ENCODE data around the gene GDF7. TPM values are rescaled to one million over a fixed set of nuclear protein-coding genes. Genes with fewer than 3 reads are reported as not detected.

GDF7 gene
- total and polyA plus RNA-seq, 2 donors (not counting 3 experiments of a cell fraction or from before 2014, with no cell fraction given), result 3.7 to 3.9 TPM

DNA sequence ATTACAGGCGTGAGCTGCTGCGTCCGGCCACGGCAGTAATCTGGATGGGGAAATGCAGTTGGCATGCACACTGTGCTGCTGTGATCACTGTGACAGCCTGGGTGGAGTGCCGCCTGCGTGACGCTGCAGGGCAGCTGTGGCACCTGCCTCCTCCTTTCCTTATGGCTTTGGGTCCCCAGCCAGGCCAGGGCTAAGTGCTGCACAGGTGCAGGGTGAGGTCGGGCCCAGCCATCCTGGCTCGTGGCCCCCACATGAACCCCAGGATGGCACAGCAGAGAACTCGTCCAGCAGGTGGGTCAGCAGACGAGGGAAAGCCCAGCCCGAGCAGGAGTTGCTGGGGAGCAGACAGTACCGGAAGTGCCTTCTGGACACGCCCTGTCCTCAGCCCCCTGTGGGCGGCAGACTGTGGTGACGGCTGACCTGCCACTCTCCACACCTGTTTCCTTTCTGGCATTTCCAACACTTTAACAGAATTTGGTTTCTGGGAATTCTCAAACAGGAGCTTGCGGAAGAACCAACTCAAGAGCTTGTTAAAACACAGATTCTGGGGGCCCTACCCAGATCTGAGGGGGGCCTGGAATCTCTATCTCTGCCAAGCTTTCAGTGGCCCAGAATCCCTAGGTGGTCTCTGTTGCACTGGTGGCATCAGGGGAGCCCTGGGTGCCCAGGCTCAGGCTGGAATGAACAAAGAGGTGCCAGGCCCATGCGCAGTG, 33.0 kb upstream of the GDF7 start:
- ChIA-PET POLR2A (interaction anchor here (1.2 to 2.9 kb wide), 5 partner anchors 16 to 190 kb away, joined by 3 to 50 read pairs (median 16); partner anchors contain the start of gene RHOB), CTCF (interaction anchor here (0.6 to 5.5 kb wide), 20 partner anchors 9 to 308 kb away, joined by 3 to 86 read pairs (median 9); partner anchors contain the start of genes HS1BP3 and RHOB)

More for the DNA sequence above, 33.0 kb upstream of the GDF7 start:
- H3K4me3 ChIP-seq (replicated peaks in 1 of 3; ENCODE audit: insufficient read depth in 1 of 3, low read depth in 1 of 3, low read length in 3 of 3), result no peak overlapping the region
- no peak overlapping the region for H2AFZ ChIP-seq (ENCODE audit: low read depth, low read length)
- H3K9me1 ChIP-seq (replicated peaks; ENCODE audit: control insufficient read depth, extremely low read depth, insufficient read depth, low read length), result no peaks in the 10 kb centered on the region
- no peaks in the 10 kb centered on the region for H3K27me3 ChIP-seq (ENCODE audit: control insufficient read depth in 2 of 2, insufficient read depth in 2 of 2, low read length in 2 of 2)
- peak overlapping the region; percentile 42 for H3K27ac ChIP-seq (ENCODE audit: insufficient read depth, low read depth, low read length)
- H3K36me3 ChIP-seq (ENCODE audit: control insufficient read depth in 2 of 2, extremely low read depth in 1 of 2, insufficient read depth in 2 of 2, low read length in 2 of 2), result peaks cover 0 to 9% of the 10 kb centered on the region in 2 experiments
- H3K79me2 ChIP-seq (ENCODE audit: control insufficient read depth, insufficient read depth, low read length), result no peaks in the 10 kb centered on the region
- dilution Hi-C loops (cut with MboI; ENCODE audit: extremely low pct_ligation_motif_present, low sequenced_read_pairs) (loop anchor here (10.0 kb wide), 1 partner anchor 189 kb away; the partner anchor contains the start of gene RHOB), intact Hi-C loops (cut with micrococcal nuclease) (loop anchor here (1.0 kb wide), 1 partner anchor 16 kb away; no protein-coding TSS in a partner anchor)
- H3K4me2 ChIP-seq (ENCODE audit: insufficient read depth, low read length), result no peak overlapping the region
- no TSS peak for BruUV-seq (replicated peaks)
- FAIRE-seq (peak; percentile 28), DNase-seq (ENCODE audit: low read depth, low spot score) (peak; percentile 26)
- TF ChIP-seq JUN (IDR thresholded peaks at IDR 0.05; ENCODE audit: borderline replicate concordance, insufficient read depth, insufficient read length, low read depth) (no peak), POLR2AphosphoS5 (IDR thresholded peaks at IDR 0.05; ENCODE audit: insufficient read depth, low read depth, low read length) (no peak), FOS (IDR thresholded peaks at IDR 0.05; ENCODE audit: borderline replicate concordance, insufficient read depth, low read length) (no peak), EZH2 (IDR thresholded peaks at IDR 0.05; ENCODE audit: borderline replicate concordance, low read depth, low read length, severe bottlenecking) (no peak), GATA2 (IDR thresholded peaks at IDR 0.05; ENCODE audit: insufficient read depth, insufficient read length, low read depth, low read length) (no peak), MYC (IDR thresholded peaks at IDR 0.05; ENCODE audit: low read depth, low read length) (no peak), POLR2A (IDR thresholded peaks at IDR 0.05; ENCODE audit: low read depth, low read length) (no peak)
- TF ChIP-seq, protein P1, sequence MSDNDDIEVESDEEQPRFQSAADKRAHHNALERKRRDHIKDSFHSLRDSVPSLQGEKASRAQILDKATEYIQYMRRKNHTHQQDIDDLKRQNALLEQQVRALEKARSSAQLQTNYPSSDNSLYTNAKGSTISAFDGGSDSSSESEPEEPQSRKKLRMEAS (IDR thresholded peaks at IDR 0.05; ENCODE audit: insufficient read depth, insufficient read length), result no peak
- TF ChIP-seq, protein P2, sequence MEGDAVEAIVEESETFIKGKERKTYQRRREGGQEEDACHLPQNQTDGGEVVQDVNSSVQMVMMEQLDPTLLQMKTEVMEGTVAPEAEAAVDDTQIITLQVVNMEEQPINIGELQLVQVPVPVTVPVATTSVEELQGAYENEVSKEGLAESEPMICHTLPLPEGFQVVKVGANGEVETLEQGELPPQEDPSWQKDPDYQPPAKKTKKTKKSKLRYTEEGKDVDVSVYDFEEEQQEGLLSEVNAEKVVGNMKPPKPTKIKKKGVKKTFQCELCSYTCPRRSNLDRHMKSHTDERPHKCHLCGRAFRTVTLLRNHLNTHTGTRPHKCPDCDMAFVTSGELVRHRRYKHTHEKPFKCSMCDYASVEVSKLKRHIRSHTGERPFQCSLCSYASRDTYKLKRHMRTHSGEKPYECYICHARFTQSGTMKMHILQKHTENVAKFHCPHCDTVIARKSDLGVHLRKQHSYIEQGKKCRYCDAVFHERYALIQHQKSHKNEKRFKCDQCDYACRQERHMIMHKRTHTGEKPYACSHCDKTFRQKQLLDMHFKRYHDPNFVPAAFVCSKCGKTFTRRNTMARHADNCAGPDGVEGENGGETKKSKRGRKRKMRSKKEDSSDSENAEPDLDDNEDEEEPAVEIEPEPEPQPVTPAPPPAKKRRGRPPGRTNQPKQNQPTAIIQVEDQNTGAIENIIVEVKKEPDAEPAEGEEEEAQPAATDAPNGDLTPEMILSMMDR (IDR thresholded peaks at IDR 0.05; ENCODE audit: extremely low read depth in 1 of 2, insufficient read depth in 1 of 2, low read depth in 1 of 2, low read length in 2 of 2), result no peak
- peaks cover 20% of the 10 kb centered on the region for H3K4me1 ChIP-seq (ENCODE audit: control insufficient read depth, extremely low read depth, insufficient read depth, low read length)
- no peaks in the 10 kb centered on the region for H4K20me1 ChIP-seq (replicated peaks; ENCODE audit: control insufficient read depth, extremely low read depth, insufficient read depth, low read length)
- no peaks in the 10 kb centered on the region for H3K9me3 ChIP-seq (replicated peaks; ENCODE audit: control insufficient read depth, insufficient read depth, low read length)
- H3K9ac ChIP-seq (replicated peaks; ENCODE audit: extremely low read depth, insufficient read depth, low read length), result peak overlapping the region; percentile 16
